ENCODE measurements around the gene PSTK. TPM values are rescaled to one million over a fixed set of nuclear protein-coding genes. Genes with fewer than 3 reads are reported as not detected.

The PSTK gene
- total and polyA plus RNA-seq, 2 donors, result 3.1 to 5.0 TPM

DNA sequence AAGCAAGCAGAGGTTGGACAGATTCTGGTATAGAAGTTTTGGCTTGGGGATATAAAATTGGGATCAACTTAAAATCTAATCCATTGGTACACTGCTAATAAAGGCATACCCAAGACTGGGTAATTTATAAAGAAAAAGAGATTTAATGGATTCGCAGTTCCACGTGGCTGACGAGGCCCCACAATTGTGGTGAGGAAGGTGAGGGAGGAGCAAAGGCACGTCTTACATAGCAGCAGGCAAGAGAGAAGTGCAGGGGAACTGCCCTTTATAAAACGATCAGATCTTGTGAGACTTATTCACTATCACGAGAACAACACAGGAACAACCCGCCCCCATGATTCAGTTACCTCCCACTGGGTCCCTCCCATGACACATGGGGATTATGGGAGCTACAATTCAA lies 38.3 kb downstream of the PSTK start:
- H3K27ac ChIP-seq (ENCODE audit: low read depth), result peak overlapping the region; percentile 10
- no peak overlapping the region for H3K4me3 ChIP-seq (ENCODE audit: low read depth, low read length)
- DNase-seq (ENCODE audit: extremely low spot score), result no peak
- H3K4me1 ChIP-seq (ENCODE audit: insufficient read depth), result no peaks in the 10 kb centered on the region
- 89% methylated on average over 7 of the region's 7 CpGs for WGBS
- H3K36me3 ChIP-seq (ENCODE audit: insufficient read depth), result no peaks in the 10 kb centered on the region

DNA sequence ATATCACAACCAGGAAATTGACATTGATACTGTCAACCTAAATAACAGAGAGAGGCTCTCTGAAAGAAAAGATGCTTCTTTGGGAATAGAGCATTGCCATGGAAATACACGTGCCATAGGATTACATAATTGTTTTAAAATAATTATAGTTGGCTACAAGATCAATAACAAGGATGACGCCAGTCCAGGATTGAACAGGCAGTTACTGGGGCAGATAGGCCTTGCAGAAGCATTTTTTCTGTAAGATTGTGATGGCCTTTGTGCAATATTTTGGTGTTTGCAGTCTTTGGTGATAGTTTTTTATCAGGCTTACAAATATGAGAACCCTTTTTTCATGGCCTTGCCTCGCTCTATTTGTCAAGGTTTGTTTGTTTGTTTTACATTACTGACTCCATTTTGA lies 39.1 kb downstream of the PSTK start:
- no peak for DNase-seq (ENCODE audit: extremely low spot score)
- no peak overlapping the region for H3K27ac ChIP-seq (ENCODE audit: low read depth)
- H3K4me1 ChIP-seq (ENCODE audit: insufficient read depth), result no peaks in the 10 kb centered on the region
- H3K36me3 ChIP-seq (ENCODE audit: insufficient read depth), result no peaks in the 10 kb centered on the region
- WGBS, result 78% methylated on average over 3 of the region's 3 CpGs
- H3K4me3 ChIP-seq (ENCODE audit: low read depth, low read length), result no peak overlapping the region

DNA sequence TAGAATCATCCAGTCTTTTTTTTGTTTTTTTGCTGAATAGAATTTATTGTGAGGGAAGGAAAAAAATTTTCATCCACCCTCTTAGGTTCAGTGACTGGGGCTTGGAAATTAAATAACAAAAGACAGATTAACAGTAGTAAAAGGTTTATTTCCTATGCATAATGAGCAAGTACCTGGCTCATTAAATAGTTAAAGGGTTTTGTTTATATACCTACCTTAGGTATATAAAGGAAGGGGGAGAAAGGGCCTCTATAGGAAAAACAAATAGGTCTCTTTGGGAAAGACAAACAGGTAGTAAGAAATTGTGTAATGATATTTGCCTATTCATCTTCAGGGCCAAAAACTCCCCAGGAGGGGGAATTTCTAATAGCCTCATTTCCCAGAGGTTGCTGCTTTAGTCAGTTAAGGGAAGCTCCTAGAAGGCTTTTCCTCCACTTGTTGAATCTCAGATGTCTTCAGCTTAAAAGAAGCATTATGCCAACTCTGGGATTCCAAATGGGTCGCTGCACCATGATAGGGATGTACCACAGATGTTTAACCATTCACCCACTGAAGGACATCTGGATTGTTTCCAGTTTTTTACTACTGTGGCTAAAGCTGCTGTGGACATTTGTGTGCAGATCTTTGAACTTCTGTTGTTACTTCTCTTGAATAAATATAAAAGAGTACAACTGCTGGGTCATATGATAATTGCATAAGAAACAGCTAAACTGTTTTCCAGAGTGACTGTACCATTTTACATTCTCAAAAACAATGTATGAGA lies 39.9 kb downstream of the PSTK start:
- Histone ChIP-seq H3K27ac (ENCODE audit: low read depth) (no peak overlapping the region), H3K4me3 (ENCODE audit: low read depth, low read length) (no peak overlapping the region), H3K4me1 (ENCODE audit: insufficient read depth) (no peaks in the 10 kb centered on the region), H3K36me3 (ENCODE audit: insufficient read depth) (no peaks in the 10 kb centered on the region)
- no peak for DNase-seq (ENCODE audit: extremely low spot score)
- WGBS, result 62% methylated on average over 1 of the region's 1 CpG

DNA sequence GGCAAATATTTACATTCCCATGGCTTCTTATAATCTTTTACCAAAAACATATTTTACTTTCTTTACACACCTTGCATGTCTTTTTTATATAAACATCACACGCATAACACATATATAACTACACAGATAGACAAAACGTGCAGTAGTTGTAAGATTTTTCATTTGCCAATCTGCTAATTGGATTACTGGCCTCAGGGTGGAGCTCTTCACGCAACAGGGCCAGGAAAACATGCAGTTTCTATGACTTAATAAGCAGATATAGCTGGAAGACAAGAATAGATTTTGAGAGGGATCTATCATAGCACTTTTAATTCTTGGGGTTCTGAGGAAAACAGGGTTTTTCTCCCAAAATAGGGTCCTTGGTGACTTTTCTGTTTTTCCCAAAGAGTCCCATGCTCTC lies 41.3 kb downstream of the PSTK start:
- no peak for DNase-seq (ENCODE audit: extremely low spot score)
- H3K4me3 ChIP-seq (ENCODE audit: low read depth, low read length), result no peak overlapping the region
- H3K27ac ChIP-seq (ENCODE audit: low read depth), result no peak overlapping the region
- H3K36me3 ChIP-seq (ENCODE audit: insufficient read depth), result no peaks in the 10 kb centered on the region
- no peaks in the 10 kb centered on the region for H3K4me1 ChIP-seq (ENCODE audit: insufficient read depth)
- WGBS, result 67% methylated on average over 3 of the region's 3 CpGs

DNA sequence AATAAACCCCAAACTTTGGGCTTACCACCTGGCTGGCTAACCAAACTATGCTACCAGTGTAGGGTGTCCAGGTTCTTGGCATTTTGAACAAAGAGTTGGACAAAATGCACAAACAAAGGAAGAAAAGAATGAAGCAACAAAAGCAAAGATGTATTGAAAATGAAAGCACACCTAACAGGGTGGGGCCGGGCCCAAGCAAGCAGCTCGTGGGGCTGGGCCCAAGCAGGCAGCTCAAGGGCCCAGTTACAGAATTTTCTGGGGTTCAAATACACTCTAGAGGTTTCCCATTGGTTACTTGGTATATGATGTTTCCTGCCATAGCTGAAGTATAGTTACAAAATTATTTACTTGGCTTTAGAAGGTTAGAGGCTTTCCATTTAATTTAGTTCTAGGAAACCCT lies 44.3 kb downstream of the PSTK start:
- no peaks in the 10 kb centered on the region for H3K36me3 ChIP-seq (ENCODE audit: insufficient read depth)
- WGBS, result 87% methylated on average over 2 of the region's 2 CpGs
- H3K4me3 ChIP-seq (ENCODE audit: low read depth, low read length), result no peak overlapping the region
- no peak overlapping the region for H3K27ac ChIP-seq (ENCODE audit: low read depth)
- H3K4me1 ChIP-seq (ENCODE audit: insufficient read depth), result no peaks in the 10 kb centered on the region
- no peak for DNase-seq (ENCODE audit: extremely low spot score)

DNA sequence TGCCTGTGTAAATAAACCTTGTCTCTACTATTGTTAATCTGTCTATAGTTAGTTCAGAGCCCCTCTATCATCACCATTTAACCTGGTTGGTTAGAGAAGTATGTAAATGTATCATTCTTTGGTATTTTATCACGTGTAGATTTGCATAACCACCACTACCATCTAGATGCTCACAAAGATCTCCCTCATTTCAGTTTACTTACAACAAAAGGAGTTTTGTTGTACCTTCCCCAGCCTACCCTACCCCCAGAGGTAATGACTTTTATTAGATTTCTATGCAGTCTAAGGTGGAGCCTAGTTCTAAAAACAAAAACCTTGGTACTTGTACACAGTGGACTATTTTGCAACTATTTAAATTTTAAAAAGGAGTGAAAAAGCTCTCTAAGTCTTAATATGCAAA lies 46.1 kb downstream of the PSTK start:
- Histone ChIP-seq H3K36me3 (ENCODE audit: insufficient read depth) (no peaks in the 10 kb centered on the region), H3K4me3 (ENCODE audit: low read depth, low read length) (no peak overlapping the region), H3K27ac (ENCODE audit: low read depth) (no peak overlapping the region), H3K4me1 (ENCODE audit: insufficient read depth) (no peaks in the 10 kb centered on the region)
- DNase-seq (ENCODE audit: extremely low spot score), result no peak
- 38% methylated on average over 1 of the region's 1 CpG for WGBS

DNA sequence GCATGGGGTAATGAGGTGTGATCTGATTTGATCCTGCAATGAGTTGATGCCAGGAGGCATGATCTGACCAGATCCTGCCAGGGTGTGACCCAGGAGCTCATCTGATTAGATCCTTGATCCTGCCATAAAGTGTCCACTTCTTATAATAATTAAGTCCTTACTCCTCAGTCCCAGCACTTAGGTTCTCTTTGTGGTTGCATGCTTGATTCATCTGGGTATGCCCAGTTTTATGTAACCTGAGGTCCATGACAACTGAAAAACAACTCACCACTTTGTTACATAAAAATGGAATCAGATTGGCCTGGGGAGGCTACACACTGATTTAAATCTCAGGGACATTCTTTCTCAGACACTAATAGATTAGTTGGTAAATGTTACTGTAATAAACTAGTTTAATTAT lies 47.7 kb downstream of the PSTK start:
- no peak overlapping the region for H3K4me3 ChIP-seq (ENCODE audit: low read depth, low read length)
- DNase-seq (ENCODE audit: extremely low spot score), result no peak
- H3K36me3 ChIP-seq (ENCODE audit: insufficient read depth), result no peaks in the 10 kb centered on the region
- no peaks in the 10 kb centered on the region for H3K4me1 ChIP-seq (ENCODE audit: insufficient read depth)
- H3K27ac ChIP-seq (ENCODE audit: low read depth), result no peak overlapping the region

DNA sequence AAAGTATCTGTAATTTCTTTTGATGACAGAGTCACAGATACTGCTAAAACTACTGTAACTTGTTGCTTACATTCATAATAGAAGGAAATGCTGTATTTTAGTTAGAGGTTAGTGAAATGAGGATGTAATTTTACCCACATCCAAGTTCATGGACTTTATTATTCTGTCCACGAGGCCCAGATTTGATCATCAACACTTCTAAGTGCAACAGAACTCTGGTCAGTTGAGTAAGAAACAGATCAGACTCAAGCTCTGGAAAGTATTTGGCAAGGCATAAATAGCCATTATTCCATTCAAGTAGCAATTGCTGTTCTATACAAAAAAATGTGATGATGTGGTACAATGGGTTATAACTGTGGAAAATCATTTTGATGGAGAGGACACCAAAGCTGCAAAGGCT lies 50.9 kb downstream of the PSTK start:
- no peaks in the 10 kb centered on the region for H3K36me3 ChIP-seq (ENCODE audit: insufficient read depth)
- H3K4me3 ChIP-seq (ENCODE audit: low read depth, low read length), result no peak overlapping the region
- no peak for DNase-seq (ENCODE audit: extremely low spot score)
- no peak overlapping the region for H3K27ac ChIP-seq (ENCODE audit: low read depth)
- WGBS, result 78% methylated on average over 1 of the region's 1 CpG
- H3K4me1 ChIP-seq (ENCODE audit: insufficient read depth), result no peaks in the 10 kb centered on the region

DNA sequence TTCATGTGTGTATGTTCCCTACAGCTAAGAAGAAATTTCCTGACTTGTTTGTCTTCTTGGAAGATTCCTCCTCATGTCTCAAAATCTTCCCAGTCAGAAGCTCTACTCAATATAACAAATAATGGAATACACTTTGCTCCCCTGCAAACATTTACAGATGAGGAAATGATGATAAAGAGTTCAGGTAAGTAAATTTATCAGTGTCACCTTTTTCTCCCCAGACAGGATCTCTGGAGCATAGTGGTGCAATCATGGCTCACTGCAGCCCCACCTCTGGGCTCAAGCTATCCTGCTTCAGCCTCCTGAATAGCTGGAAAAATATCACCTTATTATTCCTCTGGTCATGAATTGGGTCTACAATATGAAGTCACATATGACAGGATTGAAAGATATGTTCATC lies 54.1 kb downstream of the PSTK start:
- Histone ChIP-seq H3K36me3 (ENCODE audit: insufficient read depth) (no peaks in the 10 kb centered on the region), H3K4me1 (ENCODE audit: insufficient read depth) (no peaks in the 10 kb centered on the region), H3K4me3 (ENCODE audit: low read depth, low read length) (no peak overlapping the region), H3K27ac (ENCODE audit: low read depth) (no peak overlapping the region)
- DNase-seq (ENCODE audit: extremely low spot score), result no peak

DNA sequence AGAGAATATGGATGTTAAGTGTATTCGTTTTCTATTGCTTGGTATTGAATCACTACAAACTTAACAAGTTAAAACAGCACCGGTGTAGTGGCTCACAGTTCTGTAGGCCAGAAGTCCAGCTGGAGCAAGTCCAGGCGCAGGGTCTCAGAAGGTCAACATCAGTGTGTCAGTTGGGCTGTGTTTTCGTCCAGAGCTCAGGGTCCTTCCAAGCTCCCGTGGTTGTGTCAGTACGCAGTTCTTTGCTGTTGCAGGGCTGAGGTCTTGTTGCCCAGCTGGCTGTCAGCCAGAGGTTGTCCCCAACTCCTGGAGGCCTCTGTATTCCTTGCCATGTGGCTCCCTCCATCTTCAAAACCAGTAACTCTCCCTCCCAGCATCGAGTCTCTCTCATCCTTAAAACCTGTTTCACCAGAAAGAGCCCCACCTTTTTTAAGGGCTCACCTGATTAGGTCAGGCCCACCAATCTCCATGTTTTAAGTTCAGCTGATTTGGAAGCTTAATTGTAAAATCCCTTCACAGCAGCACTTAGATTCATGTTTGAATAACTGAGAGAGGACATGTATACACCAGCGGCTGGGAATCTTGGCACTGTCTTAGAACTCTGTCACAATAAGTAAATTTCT lies 55.4 kb downstream of the PSTK start:
- H3K27ac ChIP-seq (ENCODE audit: low read depth), result no peak overlapping the region
- WGBS, result 93% methylated on average over 8 of the region's 8 CpGs
- H3K36me3 ChIP-seq (ENCODE audit: insufficient read depth), result no peaks in the 10 kb centered on the region
- DNase-seq (ENCODE audit: extremely low spot score), result no peak
- no peaks in the 10 kb centered on the region for H3K4me1 ChIP-seq (ENCODE audit: insufficient read depth)
- no peak overlapping the region for H3K4me3 ChIP-seq (ENCODE audit: low read depth, low read length)

DNA sequence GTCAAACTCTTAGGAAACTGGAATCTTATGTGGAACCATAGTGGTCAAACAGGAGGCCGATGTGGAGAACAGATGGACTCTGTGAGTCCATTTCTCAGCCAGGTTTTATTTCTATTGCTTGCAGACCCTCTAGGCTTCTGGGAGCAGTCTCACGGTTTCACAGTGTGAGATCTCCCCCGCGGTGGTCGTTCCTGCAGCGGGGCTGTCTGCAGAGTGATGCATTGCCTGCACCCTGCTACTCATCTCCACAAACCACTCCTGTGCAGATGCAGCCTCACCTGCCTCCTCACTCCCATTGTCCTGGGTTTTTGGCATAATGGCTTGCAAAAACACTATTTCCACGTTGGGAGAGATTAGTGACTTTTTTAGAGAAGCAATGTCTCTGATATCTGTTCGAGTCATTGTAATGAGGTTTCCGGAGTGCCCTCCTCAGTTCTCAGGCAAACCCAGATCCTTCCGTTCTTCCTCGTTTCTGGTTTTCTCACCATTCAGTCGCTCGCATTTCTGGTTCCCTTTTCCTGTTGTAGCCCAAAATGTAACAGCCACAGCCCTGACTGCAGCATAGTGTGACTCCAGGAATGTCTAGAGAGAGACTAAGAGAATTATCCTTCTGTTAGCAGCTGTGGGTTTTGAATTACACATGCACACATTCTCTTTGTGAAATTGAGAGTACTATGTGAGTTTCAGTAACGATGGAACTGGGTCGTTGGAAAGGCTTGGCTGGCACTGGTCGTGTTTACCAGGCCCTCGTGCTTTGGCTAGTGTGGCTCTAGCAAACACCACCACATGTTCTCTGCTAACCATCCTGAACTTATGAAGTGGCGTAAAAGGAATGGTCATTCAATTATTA lies 58.8 kb downstream of the PSTK start:
- H3K27ac ChIP-seq (ENCODE audit: low read depth), result no peak overlapping the region
- H3K4me3 ChIP-seq (ENCODE audit: low read depth, low read length), result no peak overlapping the region
- 71% methylated on average over 18 of the region's 18 CpGs for WGBS
- DNase-seq (ENCODE audit: extremely low spot score), result no peak
- H3K4me1 ChIP-seq (ENCODE audit: insufficient read depth), result no peaks in the 10 kb centered on the region
- H3K36me3 ChIP-seq (ENCODE audit: insufficient read depth), result no peaks in the 10 kb centered on the region

DNA sequence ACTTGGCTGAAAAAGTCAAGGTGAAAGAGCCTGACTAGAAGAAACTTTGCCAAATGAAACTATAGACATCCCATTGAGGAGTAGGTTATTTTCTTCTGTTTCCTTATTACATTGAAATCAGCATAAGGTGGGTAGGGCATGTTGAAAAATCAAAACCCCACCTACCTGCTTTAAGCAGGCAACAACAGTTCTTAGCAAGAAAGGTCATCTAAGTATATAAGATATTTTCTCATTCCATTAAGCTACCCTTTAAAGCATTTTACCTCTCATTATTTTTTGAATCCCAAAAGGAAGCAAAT lies 59.4 kb downstream of the PSTK start:
- no peak for DNase-seq (ENCODE audit: extremely low spot score)
- Histone ChIP-seq H3K4me1 (ENCODE audit: insufficient read depth) (no peaks in the 10 kb centered on the region), H3K27ac (ENCODE audit: low read depth) (no peak overlapping the region), H3K36me3 (ENCODE audit: insufficient read depth) (no peaks in the 10 kb centered on the region), H3K4me3 (ENCODE audit: low read depth, low read length) (no peak overlapping the region)

All from urinary bladder (tissue), 4 donors.